HG02623 (cell line): ENCODE data around the gene CEMIP.
"Not testable (repeated sequence)": the region's sequence is repeated elsewhere in the genome, so short reads cannot be mapped to it uniquely, and the experiment has no call there.

ENCODE experiments used
- ATAC-seq: cut with Tn5 transposase; IDR thresholded peaks from one replicate; pipeline ENCODE4 v1.9.1; 2021; ENCODE audit warnings: moderate library complexity; ENCODE audit not compliant: unreplicated experiment

CEMIP gene

GRCh38 chr15:80949756-80950155, 170.6 kb downstream of the CEMIP start:
- no peak for ATAC-seq

GRCh38 chr15:80950291-80951078, 171.3 kb downstream of the CEMIP start:
- no peak for ATAC-seq

- ATAC-seq = no peak
These were observed 172.8 kb downstream of the CEMIP start for GRCh38 chr15:80951941-80952340.

GRCh38 chr15:80953001-80953952, 174.1 kb downstream of the CEMIP start:
- ATAC-seq = no peak

- no peak for ATAC-seq
These were observed 175.0 kb downstream of the CEMIP start for GRCh38 chr15:80953953-80954778.

GRCh38 chr15:80955571-80956452, 176.6 kb downstream of the CEMIP start:
- not testable (repeated sequence) for ATAC-seq

GRCh38 chr15:80957556-80957955, 178.4 kb downstream of the CEMIP start:
- ATAC-seq = no peak

- ATAC-seq = no peak
These were observed 178.8 kb downstream of the CEMIP start for GRCh38 chr15:80957976-80958375.

GRCh38 chr15:80958818-80959495, 179.8 kb downstream of the CEMIP start:
- ATAC-seq = no peak

- ATAC-seq = not testable (repeated sequence)
These were observed 186.3 kb downstream of the CEMIP start for GRCh38 chr15:80965454-80965853.

GRCh38 chr15:80966431-80967197, 187.4 kb downstream of the CEMIP start:
- no peak for ATAC-seq

- no peak for ATAC-seq
These were observed 188.3 kb downstream of the CEMIP start for GRCh38 chr15:80967451-80967850.

- ATAC-seq = no peak
These were observed 188.9 kb downstream of the CEMIP start for GRCh38 chr15:80967991-80968510.

GRCh38 chr15:80969316-80969715, 190.1 kb downstream of the CEMIP start:
- ATAC-seq = no peak

GRCh38 chr15:80970018-80970657, 191.0 kb downstream of the CEMIP start:
- no peak for ATAC-seq

- no peak for ATAC-seq
These were observed 191.5 kb downstream of the CEMIP start for GRCh38 chr15:80970658-80971057.

- ATAC-seq = no peak
These were observed 192.0 kb downstream of the CEMIP start for GRCh38 chr15:80971143-80971542.

- no peak for ATAC-seq
These were observed 193.1 kb downstream of the CEMIP start for GRCh38 chr15:80972276-80972675.
